ENCODE results near the gene RNASET2. TPM values are rescaled to one million over a fixed set of nuclear protein-coding genes. Genes with fewer than 3 reads are reported as not detected.

RNASET2 gene
- polyA plus RNA-seq, 1 donor (not counting 4 experiments of a cell fraction or from before 2014, with no cell fraction given) = 21.5 TPM

GRCh38 chr6:166926748-166927147 is 29.6 kb downstream of the RNASET2 start:
- DNase-seq (ENCODE audit: low read depth, low spot score) (no peak), FAIRE-seq (no peak)
- dilution Hi-C loops (cut with MboI; ENCODE audit: extremely low pct_ligation_motif_present, low sequenced_read_pairs) = no loop called here
- Histone ChIP-seq H3K4me3 (ENCODE audit: control insufficient read depth in 2 of 3, extremely low read depth in 1 of 3, insufficient read depth in 2 of 3, low read depth in 1 of 3, low read length in 3 of 3) (no peak overlapping the region), H3K4me1 (ENCODE audit: control insufficient read depth, extremely low read depth, insufficient read depth, low read length) (no peaks in the 10 kb centered on the region), H3K9me1 (ENCODE audit: control insufficient read depth, extremely low read depth, insufficient read depth, low read length) (no peaks in the 10 kb centered on the region), H3K79me2 (ENCODE audit: control insufficient read depth, insufficient read depth, low read length) (no peaks in the 10 kb centered on the region), H2AFZ (ENCODE audit: control insufficient read depth, low read length) (no peak overlapping the region), H3K27me3 (ENCODE audit: control insufficient read depth, extremely low read depth, insufficient read depth, low read length) (no peaks in the 10 kb centered on the region), H3K27ac (ENCODE audit: control insufficient read depth, insufficient read depth, low read length) (no peak overlapping the region), H4K20me1 (ENCODE audit: control insufficient read depth, extremely low read depth, insufficient read depth, low read length) (no peaks in the 10 kb centered on the region), H3K9me3 (ENCODE audit: control insufficient read depth, low read depth, low read length) (no peaks in the 10 kb centered on the region), H3K4me2 (ENCODE audit: control insufficient read depth, extremely low read depth, insufficient read depth, low read depth, low read length) (no peak overlapping the region), H3K36me3 (ENCODE audit: control insufficient read depth in 2 of 2, extremely low read depth in 1 of 2, insufficient read depth in 2 of 2, low read length in 2 of 2) (peaks cover 0 to 1% of the 10 kb centered on the region in 2 experiments), H3K9ac (ENCODE audit: control insufficient read depth, extremely low read depth, insufficient read depth, low read length) (no peak overlapping the region)
- no peak for TF ChIP-seq CTCF (optimal IDR thresholded peaks at IDR 0.05 in 1 of 3, IDR thresholded peaks at IDR 0.05 in 1 of 3, conservative IDR thresholded peaks at IDR 0.05 in 1 of 3; ENCODE audit: extremely low read depth in 1 of 3, insufficient read depth in 2 of 3, low read length in 3 of 3)
- TF ChIP-seq EZH2 (IDR thresholded peaks at IDR 0.05; ENCODE audit: low read length) = no peak

- Histone ChIP-seq H3K9me1 (ENCODE audit: control insufficient read depth, extremely low read depth, insufficient read depth, low read length) (no peaks in the 10 kb centered on the region), H3K4me2 (ENCODE audit: control insufficient read depth, extremely low read depth, insufficient read depth, low read depth, low read length) (no peak overlapping the region), H3K4me1 (ENCODE audit: control insufficient read depth, extremely low read depth, insufficient read depth, low read length) (no peaks in the 10 kb centered on the region), H3K27me3 (ENCODE audit: control insufficient read depth, extremely low read depth, insufficient read depth, low read length) (no peaks in the 10 kb centered on the region), H3K36me3 (ENCODE audit: control insufficient read depth in 2 of 2, extremely low read depth in 1 of 2, insufficient read depth in 2 of 2, low read length in 2 of 2) (peaks cover 0 to 1% of the 10 kb centered on the region in 2 experiments), H3K27ac (ENCODE audit: control insufficient read depth, insufficient read depth, low read length) (no peak overlapping the region), H4K20me1 (ENCODE audit: control insufficient read depth, extremely low read depth, insufficient read depth, low read length) (no peaks in the 10 kb centered on the region), H3K9me3 (ENCODE audit: control insufficient read depth, low read depth, low read length) (no peaks in the 10 kb centered on the region), H3K79me2 (ENCODE audit: control insufficient read depth, insufficient read depth, low read length) (no peaks in the 10 kb centered on the region), H3K4me3 (ENCODE audit: control insufficient read depth in 2 of 3, extremely low read depth in 1 of 3, insufficient read depth in 2 of 3, low read depth in 1 of 3, low read length in 3 of 3) (no peak overlapping the region), H2AFZ (ENCODE audit: control insufficient read depth, low read length) (no peak overlapping the region), H3K9ac (ENCODE audit: control insufficient read depth, extremely low read depth, insufficient read depth, low read length) (no peak overlapping the region)
- dilution Hi-C loops (cut with MboI; ENCODE audit: extremely low pct_ligation_motif_present, low sequenced_read_pairs) = no loop called here
- FAIRE-seq (no peak), DNase-seq (ENCODE audit: low read depth, low spot score) (no peak)
- TF ChIP-seq CTCF (optimal IDR thresholded peaks at IDR 0.05 in 1 of 3, IDR thresholded peaks at IDR 0.05 in 1 of 3, conservative IDR thresholded peaks at IDR 0.05 in 1 of 3; ENCODE audit: extremely low read depth in 1 of 3, insufficient read depth in 2 of 3, low read length in 3 of 3) (no peak), EZH2 (IDR thresholded peaks at IDR 0.05; ENCODE audit: low read length) (no peak)
These were observed 31.0 kb downstream of the RNASET2 start for GRCh38 chr6:166925141-166925996.

All from keratinocyte (primary cell).